Keratinocyte (primary cell): Measurements from ENCODE around the gene LAMA3. TPM values are rescaled to one million over a fixed set of nuclear protein-coding genes. Genes with fewer than 3 reads are reported as not detected.

Source experiments
- DNase-seq: peaks from one replicate; pipeline ENCODE4 v3.0.0-alpha.2; 2011; ENCODE audit warnings: low read depth, missing footprints, low spot score
- FAIRE-seq: peaks from 2 replicates; lab custom pipeline; 2011; peaks lifted over from hg19 to GRCh38; lab: Jason Lieb, UNC
- H2AFZ ChIP-seq: 2 replicates; pipeline ENCODE4 v1.6.0; 2012; ENCODE audit warnings: low read length, control low read depth, inconsistent platforms; ENCODE audit not compliant: control insufficient read depth
- H3K27ac ChIP-seq: 2 replicates; pipeline ENCODE4 v1.5.1; 2011; ENCODE audit warnings: low read length; ENCODE audit not compliant: control insufficient read depth, insufficient read depth
- H3K27me3 ChIP-seq: 3 replicates; pipeline ENCODE4 v1.6.0; 2011; ENCODE audit warnings: low read length; ENCODE audit not compliant: control insufficient read depth, insufficient read depth; ENCODE audit errors: extremely low read depth
- H3K36me3 ChIP-seq, 2 experiments: 2 replicates in 1 of 2; 3 replicates in 1 of 2; pipeline ENCODE4 v1.5.1; 2011; ENCODE audit warnings: low read length in 2 of 2, mild to moderate bottlenecking in 1 of 2; ENCODE audit not compliant: control insufficient read depth in 2 of 2, insufficient read depth in 2 of 2; ENCODE audit errors: extremely low read depth in 1 of 2
- H3K4me1 ChIP-seq: 3 replicates; pipeline ENCODE4 v1.5.1; 2011; ENCODE audit warnings: low read length; ENCODE audit not compliant: control insufficient read depth, insufficient read depth; ENCODE audit errors: extremely low read depth
- H3K4me2 ChIP-seq: 3 replicates; pipeline ENCODE4 v1.6.0; 2011; ENCODE audit warnings: low read depth, low read length; ENCODE audit not compliant: control insufficient read depth, insufficient read depth; ENCODE audit errors: extremely low read depth
- H3K4me3 ChIP-seq, 3 experiments: fragments of 200-600 bp in 1 of 3; sonication (generic) in 1 of 3; 2 replicates in 2 of 3; 3 replicates in 1 of 3; pipeline ENCODE4 v1.5.1; 2011 to 2016; ENCODE audit warnings: low read length in 3 of 3, mild to moderate bottlenecking in 3 of 3, control low read depth in 2 of 3, inconsistent platforms in 1 of 3, low read depth in 1 of 3, mixed read lengths in 1 of 3, mixed run types in 1 of 3, moderate library complexity in 1 of 3; ENCODE audit not compliant: control insufficient read depth in 2 of 3, insufficient read depth in 2 of 3; ENCODE audit errors: extremely low read depth in 1 of 3
- H3K79me2 ChIP-seq: 2 replicates; pipeline ENCODE4 v1.6.0; 2012; ENCODE audit warnings: low read length; ENCODE audit not compliant: control insufficient read depth, insufficient read depth
- H3K9ac ChIP-seq: 3 replicates; pipeline ENCODE4 v1.6.0; 2011; ENCODE audit warnings: low read length; ENCODE audit not compliant: control insufficient read depth, insufficient read depth; ENCODE audit errors: extremely low read depth
- H3K9me1 ChIP-seq: 3 replicates; pipeline ENCODE4 v1.6.0; 2011; ENCODE audit warnings: low read length; ENCODE audit not compliant: control insufficient read depth, insufficient read depth; ENCODE audit errors: extremely low read depth
- H3K9me3 ChIP-seq: 2 replicates; pipeline ENCODE4 v1.5.1; 2012; ENCODE audit warnings: low read depth, low read length; ENCODE audit not compliant: control insufficient read depth
- H4K20me1 ChIP-seq: 3 replicates; pipeline ENCODE4 v1.6.0; 2011; ENCODE audit warnings: low read length; ENCODE audit not compliant: control insufficient read depth, insufficient read depth; ENCODE audit errors: extremely low read depth
- EZH2 ChIP-seq: IDR thresholded peaks from one replicate; pipeline ENCODE4 v1.6.1; 2012; ENCODE audit warnings: inconsistent platforms, mild to moderate bottlenecking, low read length, moderate library complexity
- dilution Hi-C: fragments of 300-500 bp; cut with MboI; formaldehyde crosslinking; loops from one replicate; pipeline ENCODE4 v1.7.0; 2020; ENCODE audit warnings: low sequenced_read_pairs; ENCODE audit not compliant: extremely low pct_ligation_motif_present
- polyA plus RNA-seq, 5 experiments: library from polyadenylated mRNA; depleted of rRNA in 3 of 5; stranded (reverse) in 3 of 5; stranded (forward) in 1 of 5; unstranded in 1 of 5; fragments of >200 nt; gene quantifications; 1 replicate in 1 of 5; 2 replicates in 3 of 5; 3 replicates in 1 of 5; pipeline versions ENCODE4 v1.2.1 to v1.2.3, GENCODE V29; 2011 to 2012; ENCODE audit warnings: missing spikeins in 2 of 5, low read depth in 1 of 5, low replicate concordance in 1 of 5
- TF ChIP-seq, protein P1 (sequence below), 3 experiments: IDR thresholded peaks in 1 of 3; conservative IDR thresholded peaks in 1 of 3; optimal IDR thresholded peaks in 1 of 3; 2 replicates in 2 of 3; 3 replicates in 1 of 3; pipeline versions ENCODE3 to v1.5.1; 2011; ENCODE audit warnings: low read length in 3 of 3, mild to moderate bottlenecking in 3 of 3, moderate library complexity in 2 of 3, control low read depth in 1 of 3, inconsistent platforms in 1 of 3; ENCODE audit not compliant: insufficient read depth in 2 of 3; ENCODE audit errors: extremely low read depth in 1 of 3

Gene LAMA3
- polyA plus RNA-seq, 1 donor (not counting 4 experiments of a cell fraction or from before 2014, with no cell fraction given) = 1,944 TPM

DNA sequence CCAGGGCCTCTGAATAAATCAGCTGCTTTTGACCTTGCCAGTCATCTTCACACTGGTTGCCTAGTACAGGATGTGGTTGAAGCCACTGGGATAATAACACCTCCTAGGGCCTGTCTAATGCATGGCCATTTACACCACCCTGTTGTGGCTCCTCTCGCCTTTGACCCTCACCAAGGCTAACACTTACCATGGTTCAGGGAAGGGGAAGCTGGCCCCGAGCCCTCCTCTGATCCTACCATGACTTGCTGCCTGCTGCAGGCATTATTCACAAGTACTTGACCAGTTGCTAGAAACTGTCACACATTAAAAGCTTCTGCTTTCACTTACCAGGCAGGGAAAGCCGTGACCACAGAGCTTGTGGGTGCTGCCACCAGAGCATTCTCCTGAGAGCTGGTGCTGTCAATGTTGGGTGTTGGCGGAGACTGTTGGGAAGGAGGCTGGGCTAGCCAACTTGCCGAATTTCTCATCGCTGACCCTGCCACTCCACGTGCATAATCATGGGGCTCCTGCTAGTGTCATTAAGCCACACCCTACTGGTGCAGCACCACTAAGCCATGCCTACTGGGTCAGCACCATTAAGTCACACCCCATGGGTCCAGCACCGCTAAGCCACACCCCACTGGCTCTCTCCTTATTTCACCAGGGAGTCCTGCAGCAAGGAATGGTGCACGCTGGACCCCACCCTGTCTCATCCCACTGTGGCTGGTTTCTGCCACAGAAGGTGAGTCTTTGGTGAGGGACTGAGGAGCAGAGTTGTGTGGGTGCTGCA, 278.3 kb downstream of the LAMA3 start:
- Histone ChIP-seq H3K4me2 (no peak overlapping the region), H3K4me3 (no peak overlapping the region), H3K27ac (no peak overlapping the region), H3K9me1 (no peaks in the 10 kb centered on the region), H3K27me3 (no peaks in the 10 kb centered on the region), H3K9me3 (no peaks in the 10 kb centered on the region), H3K4me1 (peaks cover 16% of the 10 kb centered on the region), H3K9ac (no peak overlapping the region), H2AFZ (no peak overlapping the region), H3K79me2 (no peaks in the 10 kb centered on the region), H3K36me3 (no peaks in the 10 kb centered on the region), H4K20me1 (no peaks in the 10 kb centered on the region)
- TF ChIP-seq, protein P1, sequence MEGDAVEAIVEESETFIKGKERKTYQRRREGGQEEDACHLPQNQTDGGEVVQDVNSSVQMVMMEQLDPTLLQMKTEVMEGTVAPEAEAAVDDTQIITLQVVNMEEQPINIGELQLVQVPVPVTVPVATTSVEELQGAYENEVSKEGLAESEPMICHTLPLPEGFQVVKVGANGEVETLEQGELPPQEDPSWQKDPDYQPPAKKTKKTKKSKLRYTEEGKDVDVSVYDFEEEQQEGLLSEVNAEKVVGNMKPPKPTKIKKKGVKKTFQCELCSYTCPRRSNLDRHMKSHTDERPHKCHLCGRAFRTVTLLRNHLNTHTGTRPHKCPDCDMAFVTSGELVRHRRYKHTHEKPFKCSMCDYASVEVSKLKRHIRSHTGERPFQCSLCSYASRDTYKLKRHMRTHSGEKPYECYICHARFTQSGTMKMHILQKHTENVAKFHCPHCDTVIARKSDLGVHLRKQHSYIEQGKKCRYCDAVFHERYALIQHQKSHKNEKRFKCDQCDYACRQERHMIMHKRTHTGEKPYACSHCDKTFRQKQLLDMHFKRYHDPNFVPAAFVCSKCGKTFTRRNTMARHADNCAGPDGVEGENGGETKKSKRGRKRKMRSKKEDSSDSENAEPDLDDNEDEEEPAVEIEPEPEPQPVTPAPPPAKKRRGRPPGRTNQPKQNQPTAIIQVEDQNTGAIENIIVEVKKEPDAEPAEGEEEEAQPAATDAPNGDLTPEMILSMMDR (optimal IDR thresholded peaks at IDR 0.05 in 1 of 3, IDR thresholded peaks at IDR 0.05 in 1 of 3, conservative IDR thresholded peaks at IDR 0.05 in 1 of 3; ENCODE audit: extremely low read depth in 1 of 3, insufficient read depth in 2 of 3, low read length in 3 of 3) = no peak
- no peak for TF ChIP-seq EZH2
- dilution Hi-C loops = loop anchor here (10.0 kb wide), 1 partner anchor 147 kb away; no protein-coding TSS in a partner anchor
- FAIRE-seq (peak; percentile 77), DNase-seq (no peak)

DNA sequence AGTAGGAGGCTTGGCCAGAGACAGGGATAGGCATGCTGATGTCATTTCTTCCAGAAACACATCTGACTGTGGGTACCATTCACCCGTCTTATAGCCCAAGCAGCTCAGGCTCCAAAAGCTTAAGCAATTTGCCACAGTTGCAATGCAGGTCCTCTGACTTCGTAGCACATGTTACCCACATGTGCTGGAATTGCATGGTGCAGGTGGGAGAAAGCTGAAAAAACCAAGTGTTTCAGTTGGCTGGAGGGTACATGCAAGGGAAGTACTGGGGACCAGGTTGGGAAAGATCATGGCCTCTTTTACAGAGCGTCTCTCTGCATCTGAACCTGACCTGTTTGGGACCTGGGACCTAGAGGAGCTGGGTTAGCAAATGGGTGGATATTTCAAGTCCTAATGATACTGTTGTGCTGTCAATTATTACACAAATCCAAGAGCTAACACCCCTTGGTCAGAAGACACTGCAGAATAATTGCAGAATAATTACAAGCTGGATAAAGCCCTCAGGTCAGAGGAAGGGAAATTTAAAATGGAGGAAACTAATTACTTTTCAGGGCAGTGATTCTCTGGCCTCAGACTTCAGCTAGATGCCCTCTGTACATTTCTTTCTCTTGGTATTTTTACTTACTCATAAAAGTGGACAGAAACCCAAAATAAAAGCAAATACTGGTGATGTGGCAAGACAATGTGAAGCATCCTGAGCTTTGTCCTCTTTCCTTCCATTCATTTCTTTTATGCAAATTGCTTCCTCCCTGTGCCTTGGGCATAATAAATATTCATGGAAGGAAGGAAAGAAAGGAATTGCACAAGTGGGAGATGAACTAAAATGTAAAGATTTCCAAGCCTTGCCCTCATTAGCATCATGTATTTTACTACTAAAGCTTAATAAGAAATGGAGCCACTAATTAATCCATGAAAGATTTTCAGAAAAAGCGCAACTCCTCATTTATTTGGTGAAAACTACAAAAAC, 279.7 kb downstream of the LAMA3 start:
- H3K9me1 ChIP-seq = no peaks in the 10 kb centered on the region
- no peak overlapping the region for H3K4me3 ChIP-seq
- H3K9ac ChIP-seq = no peak overlapping the region
- no peak for FAIRE-seq
- H3K4me2 ChIP-seq = no peak overlapping the region
- H3K79me2 ChIP-seq = no peaks in the 10 kb centered on the region
- H3K4me1 ChIP-seq = peaks cover 16% of the 10 kb centered on the region
- no peaks in the 10 kb centered on the region for H3K36me3 ChIP-seq
- TF ChIP-seq, protein P1 (optimal IDR thresholded peaks at IDR 0.05 in 1 of 3, IDR thresholded peaks at IDR 0.05 in 1 of 3, conservative IDR thresholded peaks at IDR 0.05 in 1 of 3; ENCODE audit: extremely low read depth in 1 of 3, insufficient read depth in 2 of 3, low read length in 3 of 3) = no peak
- no peak for TF ChIP-seq EZH2
- no peak overlapping the region for H2AFZ ChIP-seq
- H3K27me3 ChIP-seq = no peaks in the 10 kb centered on the region
- H3K27ac ChIP-seq = no peak overlapping the region
- no peaks in the 10 kb centered on the region for H4K20me1 ChIP-seq
- no peak for DNase-seq
- dilution Hi-C loops = loop anchor here (10.0 kb wide), 1 partner anchor 146 kb away; no protein-coding TSS in a partner anchor
- H3K9me3 ChIP-seq = no peaks in the 10 kb centered on the region
